Activated CD4-positive, alpha-beta T cell treated with anti-CD3 and anti-CD28 coated beads, Interleukin-10, Interleukin-2, amounts not matched to agents 100 ng/mL and 50 ng/mL, durations not matched to agents 16 hours and 8 hours (primary cell): Measurements from ENCODE around the gene GOPC.

Experiments
- DNase-seq: peaks from one replicate; pipeline ENCODE4 v3.0.0-alpha.2; 2020

Gene GOPC

GRCh38 chr6:117595099-117595923 lies 7.0 kb downstream of the GOPC start:
- no peak for DNase-seq

- no peak for DNase-seq
These were observed 9.1 kb downstream of the GOPC start for GRCh38 chr6:117592983-117593759.

- no peak for DNase-seq
These were observed 10.9 kb downstream of the GOPC start for GRCh38 chr6:117591405-117591804.

GRCh38 chr6:117590447-117590846 lies 11.9 kb downstream of the GOPC start:
- no peak for DNase-seq

GRCh38 chr6:117585647-117586046 lies 16.7 kb downstream of the GOPC start:
- DNase-seq, result no peak

- no peak for DNase-seq
These were observed 28.1 kb downstream of the GOPC start for GRCh38 chr6:117574198-117574597.

GRCh38 chr6:117573006-117573680 lies 29.2 kb downstream of the GOPC start:
- DNase-seq, result no peak

- DNase-seq, result peak; percentile 66
These were observed 33.4 kb downstream of the GOPC start for GRCh38 chr6:117568831-117569410.

- DNase-seq, result no peak
These were observed 34.1 kb downstream of the GOPC start for GRCh38 chr6:117568247-117568646.

GRCh38 chr6:117564681-117565080 lies 37.6 kb downstream of the GOPC start:
- no peak for DNase-seq

- DNase-seq, result no peak
These were observed 41.2 kb downstream of the GOPC start for GRCh38 chr6:117561128-117561527.

- no peak for DNase-seq
These were observed 43.0 kb downstream of the GOPC start for GRCh38 chr6:117559299-117559698.

- DNase-seq, result no peak
These were observed 43.5 kb downstream of the GOPC start for GRCh38 chr6:117558818-117559217.

- no peak for DNase-seq
These were observed 44.4 kb downstream of the GOPC start for GRCh38 chr6:117557951-117558350.

- peak; percentile 45 for DNase-seq
These were observed 46.3 kb downstream of the GOPC start for GRCh38 chr6:117555882-117556498.

- no peak for DNase-seq
These were observed 47.0 kb downstream of the GOPC start for GRCh38 chr6:117555262-117555849.

GRCh38 chr6:117553142-117553541 lies 49.2 kb downstream of the GOPC start:
- DNase-seq, result no peak

GRCh38 chr6:117552618-117553017 lies 49.7 kb downstream of the GOPC start:
- no peak for DNase-seq

- DNase-seq, result no peak
These were observed 51.6 kb downstream of the GOPC start for GRCh38 chr6:117550618-117551242.

GRCh38 chr6:117550078-117550600 lies 52.2 kb downstream of the GOPC start:
- DNase-seq, result no peak

GRCh38 chr6:117549611-117550010 lies 52.7 kb downstream of the GOPC start:
- DNase-seq, result no peak
